Neuron (in vitro differentiated cells): ENCODE data around the gene ALK.
A peak's percentile ranks its signal among the peaks of the same experiment; 100 is the strongest.

Experiments
- H2AFZ ChIP-seq: one replicate; pipeline ENCODE4 v1.6.1; 2013; ENCODE audit warnings: low read depth, mild to moderate bottlenecking, inconsistent platforms, low read length, moderate library complexity
- H3K27me3 ChIP-seq: one replicate; pipeline ENCODE4 v1.6.1; 2013; ENCODE audit warnings: low read length; ENCODE audit not compliant: insufficient read depth
- H3K36me3 ChIP-seq: one replicate; pipeline ENCODE4 v1.6.1; 2013; ENCODE audit warnings: low read length; ENCODE audit not compliant: insufficient read depth
- H3K4me1 ChIP-seq: one replicate; pipeline ENCODE4 v1.6.1; 2013; ENCODE audit warnings: low read length; ENCODE audit not compliant: insufficient read depth
- H3K4me3 ChIP-seq: 2 replicates; pipeline ENCODE4 v1.5.1; 2013; ENCODE audit warnings: mild to moderate bottlenecking, low read length, moderate library complexity
- H3K9me3 ChIP-seq: one replicate; pipeline ENCODE4 v1.6.1; 2013; ENCODE audit warnings: low read length

Gene ALK

GRCh38 chr2:29923110-29923721 is 1.8 kb upstream of the ALK start:
- H3K4me1 ChIP-seq, result peaks cover 34% of the 10 kb centered on the region

GRCh38 chr2:29922605-29923004 is 1.2 kb upstream of the ALK start:
- Histone ChIP-seq H3K4me1 (peaks cover 38% of the 10 kb centered on the region), H2AFZ (no peak overlapping the region), H3K27me3 (no peaks in the 10 kb centered on the region), H3K36me3 (no peaks in the 10 kb centered on the region), H3K4me3 (no peak overlapping the region), H3K9me3 (no peaks in the 10 kb centered on the region)

More at GRCh38 chr2:29923110-29923721, 1.8 kb upstream of the ALK start:
- no peak overlapping the region for H3K4me3 ChIP-seq
- no peak overlapping the region for H2AFZ ChIP-seq
- H3K27me3 ChIP-seq, result no peaks in the 10 kb centered on the region
- H3K36me3 ChIP-seq, result no peaks in the 10 kb centered on the region
- H3K9me3 ChIP-seq, result no peaks in the 10 kb centered on the region

- Histone ChIP-seq H3K9me3 (no peaks in the 10 kb centered on the region), H3K4me3 (peak overlapping the region; percentile 52), H3K27me3 (no peaks in the 10 kb centered on the region), H3K4me1 (peaks cover 38% of the 10 kb centered on the region), H2AFZ (peak overlapping the region; percentile 84), H3K36me3 (no peaks in the 10 kb centered on the region)
Observed at GRCh38 chr2:29920631-29921559, 491 bp downstream of the ALK start.

GRCh38 chr2:29920130-29920577 is 1.2 kb downstream of the ALK start:
- H3K4me1 ChIP-seq, result peaks cover 38% of the 10 kb centered on the region
- peak overlapping the region; percentile 52 for H3K4me3 ChIP-seq
- H3K36me3 ChIP-seq, result no peaks in the 10 kb centered on the region
- H3K9me3 ChIP-seq, result no peaks in the 10 kb centered on the region
- peak overlapping the region; percentile 84 for H2AFZ ChIP-seq
- no peaks in the 10 kb centered on the region for H3K27me3 ChIP-seq

- Histone ChIP-seq H2AFZ (no peak overlapping the region), H3K4me3 (peak overlapping the region; percentile 52), H3K27me3 (no peaks in the 10 kb centered on the region), H3K9me3 (no peaks in the 10 kb centered on the region), H3K4me1 (peaks cover 38% of the 10 kb centered on the region), H3K36me3 (no peaks in the 10 kb centered on the region)
Observed at GRCh38 chr2:29918941-29919340, 2.4 kb downstream of the ALK start.

GRCh38 chr2:29917781-29918180 is 3.6 kb downstream of the ALK start:
- no peaks in the 10 kb centered on the region for H3K27me3 ChIP-seq

GRCh38 chr2:29916571-29916970 is 4.8 kb downstream of the ALK start:
- Histone ChIP-seq H3K4me1 (peaks cover 27% of the 10 kb centered on the region), H2AFZ (no peak overlapping the region), H3K36me3 (no peaks in the 10 kb centered on the region), H3K9me3 (no peaks in the 10 kb centered on the region), H3K27me3 (no peaks in the 10 kb centered on the region), H3K4me3 (no peak overlapping the region)

More at GRCh38 chr2:29917781-29918180, 3.6 kb downstream of the ALK start:
- no peak overlapping the region for H3K4me3 ChIP-seq
- no peaks in the 10 kb centered on the region for H3K36me3 ChIP-seq
- peaks cover 38% of the 10 kb centered on the region for H3K4me1 ChIP-seq
- H2AFZ ChIP-seq, result no peak overlapping the region
- H3K9me3 ChIP-seq, result no peaks in the 10 kb centered on the region

- Histone ChIP-seq H3K36me3 (no peaks in the 10 kb centered on the region), H2AFZ (no peak overlapping the region), H3K9me3 (no peaks in the 10 kb centered on the region), H3K27me3 (no peaks in the 10 kb centered on the region), H3K4me3 (no peak overlapping the region), H3K4me1 (peaks cover 15% of the 10 kb centered on the region)
Observed at GRCh38 chr2:29910960-29911359, 10.4 kb downstream of the ALK start.

GRCh38 chr2:29910465-29910864 is 10.9 kb downstream of the ALK start:
- no peaks in the 10 kb centered on the region for H3K9me3 ChIP-seq
- peaks cover 20% of the 10 kb centered on the region for H3K4me1 ChIP-seq
- H3K27me3 ChIP-seq, result no peaks in the 10 kb centered on the region
- no peaks in the 10 kb centered on the region for H3K36me3 ChIP-seq
- no peak overlapping the region for H2AFZ ChIP-seq
- H3K4me3 ChIP-seq, result no peak overlapping the region

GRCh38 chr2:29902356-29902755 is 19.0 kb downstream of the ALK start:
- Histone ChIP-seq H3K4me3 (no peak overlapping the region), H2AFZ (no peak overlapping the region), H3K4me1 (peaks cover 29% of the 10 kb centered on the region), H3K9me3 (no peaks in the 10 kb centered on the region), H3K27me3 (no peaks in the 10 kb centered on the region), H3K36me3 (no peaks in the 10 kb centered on the region)

- no peaks in the 10 kb centered on the region for H3K27me3 ChIP-seq
- no peak overlapping the region for H2AFZ ChIP-seq
- peaks cover 31% of the 10 kb centered on the region for H3K4me1 ChIP-seq
- H3K36me3 ChIP-seq, result no peaks in the 10 kb centered on the region
- no peaks in the 10 kb centered on the region for H3K9me3 ChIP-seq
- H3K4me3 ChIP-seq, result no peak overlapping the region
Observed at GRCh38 chr2:29900971-29901633, 20.3 kb downstream of the ALK start.

- H3K9me3 ChIP-seq, result no peaks in the 10 kb centered on the region
- H3K4me1 ChIP-seq, result peaks cover 37% of the 10 kb centered on the region
- peak overlapping the region; percentile 37 for H2AFZ ChIP-seq
- H3K27me3 ChIP-seq, result no peaks in the 10 kb centered on the region
- H3K4me3 ChIP-seq, result no peak overlapping the region
- H3K36me3 ChIP-seq, result no peaks in the 10 kb centered on the region
Observed at GRCh38 chr2:29898999-29899398, 22.4 kb downstream of the ALK start.
